Esophagus squamous epithelium (tissue), 5 donors: ENCODE data around the gene SPATA6. TPM values are rescaled to one million over a fixed set of nuclear protein-coding genes. Genes with fewer than 3 reads are reported as not detected.

Source experiments
- DNase-seq: peaks from one replicate; lab custom pipeline; 2025; lab: John Stamatoyannopoulos, UW
- H3K27ac ChIP-seq, 4 donors: fragments of 200-600 bp; sonication (generic); one replicate each; pipeline ENCODE4 v1.5.1; 2016 to 2019; ENCODE audit warnings: mild to moderate bottlenecking in 1 of 4
- H3K27me3 ChIP-seq, 4 donors: fragments of 200-600 bp; sonication (generic); 1 replicate in 3 of 4; 2 replicates in 1 of 4; pipeline versions ENCODE4 v1.5.1 to v1.6.0; 2017 to 2021; ENCODE audit warnings: antibody characterized with exemption in 1 of 4
- H3K36me3 ChIP-seq, 3 donors: fragments of 200-600 bp; sonication (generic); one replicate each; pipeline ENCODE4 v1.5.1; 2016 to 2019
- H3K4me1 ChIP-seq, 3 donors: fragments of 200-600 bp; sonication (generic); one replicate each; pipeline ENCODE4 v1.5.1; 2017 to 2019
- H3K4me3 ChIP-seq, 4 donors: fragments of 200-600 bp; sonication (generic); 1 replicate in 3 of 4; 2 replicates in 1 of 4; pipeline ENCODE4 v1.5.1; 2016 to 2019; ENCODE audit warnings: mild to moderate bottlenecking in 2 of 4, moderate library complexity in 1 of 4
- H3K9me3 ChIP-seq, 3 donors: fragments of 200-600 bp; sonication (generic); one replicate each; pipeline ENCODE4 v1.5.1; 2016 to 2019
- POLR2A ChIP-seq, 4 donors: fragments of 450-650 bp; IDR thresholded peaks; one replicate each; pipeline ENCODE4 v1.6.1; 2017; ENCODE audit warnings: antibody characterized with exemption in 4 of 4, mild to moderate bottlenecking in 4 of 4, moderate library complexity in 3 of 4
- WGBS, 2 donors: methylation state at CpG; one replicate each; pipeline ENCODE4 v1.1.5; 2018; 5-methylcytosine and 5-hydroxymethylcytosine counted together
- intact Hi-C: fragments of 100-400 bp; cut with DNase I; formaldehyde crosslinking; loops from one replicate; pipeline ENCODE4 v1.15.0; 2022
- total RNA-seq, 4 donors: library from RNA; depleted of rRNA; stranded (reverse); fragments of >200 nt; gene quantifications; one replicate each; pipeline ENCODE4 v1.1.0, GENCODE V29; 2016
- TF ChIP-seq, protein P1 (sequence below), 6 experiments: fragments of 450-650 bp in 4 of 6; fragments of 200-600 bp in 2 of 6; sonication (generic) in 2 of 6; IDR thresholded peaks; one replicate each; pipeline ENCODE4 v1.5.1; 2016 to 2019; ENCODE audit warnings: antibody characterized with exemption in 6 of 6, mild to moderate bottlenecking in 4 of 6, moderate library complexity in 4 of 6
- donor health status: DM: yes; HTN: yes; CAD: no.

Gene SPATA6
- total RNA-seq, 4 donors from 2014 or later: 2.9 to 8.8 (median 7.1) TPM

DNA sequence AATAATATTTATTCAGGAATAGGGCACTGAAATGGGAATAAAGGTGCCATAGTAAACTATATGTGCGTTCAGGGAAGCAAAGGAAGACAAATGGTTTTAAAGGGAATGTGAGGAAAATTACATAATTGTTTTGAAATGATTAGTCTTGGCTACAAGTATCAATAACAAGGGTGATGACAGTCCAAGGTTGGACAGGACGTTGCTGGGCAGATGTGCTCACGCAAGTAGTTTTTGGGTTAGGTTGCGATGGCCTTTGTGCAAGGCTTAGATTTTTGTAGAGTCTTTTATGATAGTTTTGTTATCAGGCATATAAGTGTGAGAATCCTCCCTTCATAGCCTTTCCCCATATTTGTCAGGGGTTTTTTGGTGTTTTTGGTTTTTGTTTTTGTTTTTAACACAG is 57.0 kb downstream of the SPATA6 start:
- WGBS, 2 donors: 82 to 93% methylated on average over 4 of the region's 4 CpGs

DNA sequence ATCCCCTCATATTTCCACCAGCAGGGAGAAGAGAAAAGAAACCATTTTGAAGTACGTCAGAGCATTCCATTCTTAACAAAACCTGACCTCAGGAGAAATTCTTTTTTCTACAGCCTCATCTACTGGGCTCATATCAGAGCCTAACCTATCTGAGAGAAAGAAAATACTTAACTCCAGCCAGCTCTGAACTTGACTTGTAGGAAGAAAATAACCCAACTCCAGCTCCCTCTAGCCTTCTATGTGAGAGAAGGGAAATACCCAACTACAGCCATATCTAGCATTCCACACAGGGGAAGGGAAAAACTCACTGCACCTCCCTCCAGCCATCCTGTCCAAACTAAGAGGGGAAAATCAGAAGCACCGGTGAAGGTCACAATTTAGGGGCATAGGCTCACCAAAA is 57.7 kb downstream of the SPATA6 start:
- Histone ChIP-seq H3K27ac (no peak overlapping the region), H3K36me3 (peaks cover 0 to 8% (median 0%) of the 10 kb centered on the region in 3 donors), H3K4me3 (no peak overlapping the region), H3K4me1 (no peaks in the 10 kb centered on the region), H3K9me3 (no peaks in the 10 kb centered on the region), H3K27me3 (no peaks in the 10 kb centered on the region)
- intact Hi-C loops: no loop called here
- 67 to 76% methylated on average over 2 of the region's 2 CpGs for WGBS, 2 donors
- DNase-seq: no peak
- TF ChIP-seq POLR2A (IDR thresholded peaks at IDR 0.05): no peak
- TF ChIP-seq, protein P1, sequence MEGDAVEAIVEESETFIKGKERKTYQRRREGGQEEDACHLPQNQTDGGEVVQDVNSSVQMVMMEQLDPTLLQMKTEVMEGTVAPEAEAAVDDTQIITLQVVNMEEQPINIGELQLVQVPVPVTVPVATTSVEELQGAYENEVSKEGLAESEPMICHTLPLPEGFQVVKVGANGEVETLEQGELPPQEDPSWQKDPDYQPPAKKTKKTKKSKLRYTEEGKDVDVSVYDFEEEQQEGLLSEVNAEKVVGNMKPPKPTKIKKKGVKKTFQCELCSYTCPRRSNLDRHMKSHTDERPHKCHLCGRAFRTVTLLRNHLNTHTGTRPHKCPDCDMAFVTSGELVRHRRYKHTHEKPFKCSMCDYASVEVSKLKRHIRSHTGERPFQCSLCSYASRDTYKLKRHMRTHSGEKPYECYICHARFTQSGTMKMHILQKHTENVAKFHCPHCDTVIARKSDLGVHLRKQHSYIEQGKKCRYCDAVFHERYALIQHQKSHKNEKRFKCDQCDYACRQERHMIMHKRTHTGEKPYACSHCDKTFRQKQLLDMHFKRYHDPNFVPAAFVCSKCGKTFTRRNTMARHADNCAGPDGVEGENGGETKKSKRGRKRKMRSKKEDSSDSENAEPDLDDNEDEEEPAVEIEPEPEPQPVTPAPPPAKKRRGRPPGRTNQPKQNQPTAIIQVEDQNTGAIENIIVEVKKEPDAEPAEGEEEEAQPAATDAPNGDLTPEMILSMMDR (IDR thresholded peaks at IDR 0.05): no peak

More for the DNA sequence above, 57.0 kb downstream of the SPATA6 start:
- TF ChIP-seq, protein P1 (IDR thresholded peaks at IDR 0.05): no peak
- Histone ChIP-seq H3K27ac (no peak overlapping the region), H3K27me3 (no peaks in the 10 kb centered on the region), H3K9me3 (no peaks in the 10 kb centered on the region), H3K4me1 (no peaks in the 10 kb centered on the region), H3K36me3 (peaks cover 0 to 8% (median 0%) of the 10 kb centered on the region in 3 donors), H3K4me3 (no peak overlapping the region)
- intact Hi-C loops: no loop called here
- no peak for DNase-seq

DNA sequence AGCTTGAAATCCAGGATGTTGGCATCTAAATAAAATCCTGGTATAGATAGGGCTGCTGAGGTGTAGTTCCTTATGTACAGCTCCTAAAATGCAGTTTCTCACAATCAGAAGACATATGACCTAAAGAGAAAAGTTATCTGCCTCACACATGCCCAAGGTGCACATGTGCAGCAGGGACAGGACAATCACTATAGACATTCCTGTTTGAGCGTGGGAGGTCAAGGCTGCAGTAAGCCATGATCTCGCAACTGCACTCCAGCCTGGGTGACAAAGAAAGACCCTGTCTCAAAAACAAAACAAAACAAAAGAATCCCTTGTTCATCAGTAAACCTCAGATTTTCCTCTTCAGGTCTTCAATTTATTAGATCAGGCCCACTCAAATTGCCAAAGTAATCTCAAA is 66.1 kb downstream of the SPATA6 start:
- Histone ChIP-seq H3K4me1 (no peaks in the 10 kb centered on the region), H3K4me3 (no peak overlapping the region)
- DNase-seq: no peak

DNA sequence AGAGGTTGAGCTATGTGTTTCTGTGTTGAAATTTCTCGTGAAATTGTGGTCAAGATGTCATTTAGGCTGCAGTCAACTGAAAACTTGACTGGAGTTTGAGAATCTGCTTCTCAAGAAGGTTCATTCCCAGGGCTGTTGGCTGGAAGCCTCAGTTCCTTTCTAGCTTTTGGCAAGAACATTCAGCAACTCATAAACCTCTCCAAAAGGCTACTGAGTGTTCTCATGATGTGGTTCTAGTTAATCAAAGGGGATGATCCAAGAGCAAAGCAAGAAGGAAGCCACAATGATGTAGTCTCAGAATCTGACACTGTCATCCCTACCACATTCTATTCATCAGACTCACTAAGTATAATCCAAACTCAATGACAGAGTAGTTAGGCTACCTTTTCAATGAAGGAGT is 66.6 kb downstream of the SPATA6 start:
- no peak for TF ChIP-seq POLR2A (IDR thresholded peaks at IDR 0.05)
- TF ChIP-seq, protein P1 (IDR thresholded peaks at IDR 0.05): no peak
- peaks cover 0 to 4% (median 0%) of the 10 kb centered on the region in 3 donors for H3K36me3 ChIP-seq
- no peak for DNase-seq
- H3K27me3 ChIP-seq: no peaks in the 10 kb centered on the region
- H3K27ac ChIP-seq: no peak overlapping the region
- intact Hi-C loops: no loop called here
- no peak overlapping the region for H3K4me3 ChIP-seq
- no peaks in the 10 kb centered on the region for H3K9me3 ChIP-seq
- H3K4me1 ChIP-seq: no peaks in the 10 kb centered on the region
- WGBS, 2 donors: 70 to 83% methylated on average over 1 of the region's 1 CpG

More for the DNA sequence above, 66.1 kb downstream of the SPATA6 start:
- H3K9me3 ChIP-seq: no peaks in the 10 kb centered on the region
- no peaks in the 10 kb centered on the region for H3K27me3 ChIP-seq
- WGBS, 2 donors: 79 to 100% methylated on average over 2 of the region's 2 CpGs
- H3K36me3 ChIP-seq: peaks cover 0 to 8% (median 0%) of the 10 kb centered on the region in 3 donors
- TF ChIP-seq, protein P1 (IDR thresholded peaks at IDR 0.05): no peak
- TF ChIP-seq POLR2A (IDR thresholded peaks at IDR 0.05): no peak
- no peak overlapping the region for H3K27ac ChIP-seq
- intact Hi-C loops: no loop called here

DNA sequence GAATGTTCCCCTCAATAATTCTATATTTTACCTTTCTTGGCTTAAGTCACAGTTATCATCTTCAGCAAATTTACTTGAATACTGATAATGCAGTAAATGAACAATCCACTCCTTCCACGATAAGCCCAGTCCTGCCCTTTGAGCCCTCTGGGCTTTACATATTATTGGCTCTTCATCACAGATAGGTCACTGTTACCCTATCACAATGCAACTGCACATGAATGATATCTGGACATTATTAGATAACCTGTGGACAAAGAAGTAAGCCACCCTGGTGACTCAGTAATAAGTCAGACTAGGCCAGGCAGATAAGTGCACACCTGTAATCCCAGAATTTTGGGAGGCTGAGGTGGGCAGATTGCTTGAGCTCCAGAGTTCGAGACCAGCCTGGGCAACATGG is 69.4 kb downstream of the SPATA6 start:
- 68 to 75% methylated on average over 2 of the region's 2 CpGs for WGBS, 2 donors

More for the DNA sequence above, 69.4 kb downstream of the SPATA6 start:
- Histone ChIP-seq H3K9me3 (no peaks in the 10 kb centered on the region), H3K27me3 (no peaks in the 10 kb centered on the region), H3K27ac (no peak overlapping the region), H3K4me1 (no peaks in the 10 kb centered on the region), H3K4me3 (no peak overlapping the region), H3K36me3 (no peaks in the 10 kb centered on the region)
- no peak for TF ChIP-seq POLR2A (IDR thresholded peaks at IDR 0.05)
- TF ChIP-seq, protein P1 (IDR thresholded peaks at IDR 0.05): no peak
- intact Hi-C loops: no loop called here
- DNase-seq: no peak
